Small intestine (tissue), 16 donors: Measurements from ENCODE around the gene MARCHF4. TPM values are rescaled to one million over a fixed set of nuclear protein-coding genes. Genes with fewer than 3 reads are reported as not detected.
A peak's percentile ranks its signal among the peaks of the same experiment; 100 is the strongest.

ENCODE experiments used
- DNase-seq, 2 donors: peaks; one replicate each; pipeline versions ENCODE4 v3.0.0 to v3.0.0-alpha.2; 2013
- FAIRE-seq: peaks from 2 replicates; lab custom pipeline; 2012; peaks lifted over from hg19 to GRCh38; lab: Jason Lieb, UNC
- H3K27ac ChIP-seq, 3 donors: one replicate each; pipeline ENCODE4 v1.5.1; 2013; ENCODE audit warnings: low read length in 2 of 3, mild to moderate bottlenecking in 2 of 3, control low read depth in 1 of 3, inconsistent platforms in 1 of 3, low read depth in 1 of 3, moderate library complexity in 1 of 3
- H3K27me3 ChIP-seq, 3 donors: one replicate each; pipeline ENCODE4 v1.6.1; 2013; ENCODE audit warnings: low read length in 3 of 3, inconsistent platforms in 1 of 3; ENCODE audit not compliant: control insufficient read depth in 3 of 3, insufficient read depth in 3 of 3
- H3K36me3 ChIP-seq, 3 donors: one replicate each; pipeline ENCODE4 v1.6.1; 2013; ENCODE audit warnings: low read length in 3 of 3, inconsistent platforms in 1 of 3, low read depth in 1 of 3, mild to moderate bottlenecking in 1 of 3, moderate library complexity in 1 of 3; ENCODE audit not compliant: control insufficient read depth in 3 of 3, insufficient read depth in 2 of 3
- H3K4me1 ChIP-seq, 3 donors: one replicate each; pipeline ENCODE4 v1.6.1; 2013; ENCODE audit warnings: low read length in 2 of 3, inconsistent platforms in 1 of 3, low read depth in 1 of 3, mild to moderate bottlenecking in 1 of 3, moderate library complexity in 1 of 3; ENCODE audit not compliant: control insufficient read depth in 3 of 3, insufficient read depth in 2 of 3
- H3K4me3 ChIP-seq, 3 donors: one replicate each; pipeline ENCODE4 v1.5.1; 2013; ENCODE audit warnings: low read length in 3 of 3, control low read depth in 1 of 3, inconsistent platforms in 1 of 3, low read depth in 1 of 3, mild to moderate bottlenecking in 1 of 3, moderate library complexity in 1 of 3
- H3K9me3 ChIP-seq, 2 donors: one replicate each; pipeline ENCODE4 v1.6.1; 2013; ENCODE audit warnings: low read depth in 1 of 2, low read length in 1 of 2; ENCODE audit not compliant: control insufficient read depth in 2 of 2, insufficient read depth in 1 of 2
- WGBS, 3 donors: extraction: QIAGEN DNeasy Blood & Tissue Kit; methylation state at CpG; one replicate each; pipeline ENCODE4 v1.1.7; 2013; 5-methylcytosine and 5-hydroxymethylcytosine counted together
- long read RNA-seq, 10 donors: transcript quantifications; one replicate each; lab custom pipeline, GENCODE V29; 2026
- polyA plus RNA-seq, 4 donors: library from polyadenylated mRNA; stranded (reverse) in 3 of 4; unstranded in 1 of 4; fragments of 200-250 nt in 3 of 4; fragments of 120-200 nt in 1 of 4; gene quantifications; one replicate each; pipeline versions ENCODE4 v1.2.1 to v1.2.3, GENCODE V29; 2013
- donor health status: healthy with polysubstance abuse.
- donor health status: control.
- donor health status: control.
- donor health status: Bipolar disorder and iron deficiency.
- donor health status: healthy.

MARCHF4 gene, protein sequence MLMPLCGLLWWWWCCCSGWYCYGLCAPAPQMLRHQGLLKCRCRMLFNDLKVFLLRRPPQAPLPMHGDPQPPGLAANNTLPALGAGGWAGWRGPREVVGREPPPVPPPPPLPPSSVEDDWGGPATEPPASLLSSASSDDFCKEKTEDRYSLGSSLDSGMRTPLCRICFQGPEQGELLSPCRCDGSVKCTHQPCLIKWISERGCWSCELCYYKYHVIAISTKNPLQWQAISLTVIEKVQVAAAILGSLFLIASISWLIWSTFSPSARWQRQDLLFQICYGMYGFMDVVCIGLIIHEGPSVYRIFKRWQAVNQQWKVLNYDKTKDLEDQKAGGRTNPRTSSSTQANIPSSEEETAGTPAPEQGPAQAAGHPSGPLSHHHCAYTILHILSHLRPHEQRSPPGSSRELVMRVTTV
- polyA plus RNA-seq = under 1 TPM in 3 of 4 donors, not detected in 1; 0.27 to 0.95 (median 0.82) TPM
- long read RNA-seq, donor 1 = 0 reads
- long read RNA-seq, donor 2, full-length matches to known transcripts = 1 of 1 reads
- long read RNA-seq, donor 2, partial matches to known transcripts = 0 of 1 reads
- long read RNA-seq, donor 2, other reads (novel, unspliced or antisense) = 0 of 1 reads
- long read RNA-seq, donor 3 = 0 reads
- long read RNA-seq, donor 4 = 0 reads
- long read RNA-seq, donor 5 = 0 reads
- long read RNA-seq, donor 6 = 0 reads
- long read RNA-seq, donor 7 = 0 reads
- long read RNA-seq, donor 8 = 0 reads
- long read RNA-seq, donor 9 = 0 reads
- long read RNA-seq, donor 10, full-length matches to known transcripts = 1 of 1 reads
- long read RNA-seq, donor 10, partial matches to known transcripts = 0 of 1 reads
- long read RNA-seq, donor 10, other reads (novel, unspliced or antisense) = 0 of 1 reads

DNA sequence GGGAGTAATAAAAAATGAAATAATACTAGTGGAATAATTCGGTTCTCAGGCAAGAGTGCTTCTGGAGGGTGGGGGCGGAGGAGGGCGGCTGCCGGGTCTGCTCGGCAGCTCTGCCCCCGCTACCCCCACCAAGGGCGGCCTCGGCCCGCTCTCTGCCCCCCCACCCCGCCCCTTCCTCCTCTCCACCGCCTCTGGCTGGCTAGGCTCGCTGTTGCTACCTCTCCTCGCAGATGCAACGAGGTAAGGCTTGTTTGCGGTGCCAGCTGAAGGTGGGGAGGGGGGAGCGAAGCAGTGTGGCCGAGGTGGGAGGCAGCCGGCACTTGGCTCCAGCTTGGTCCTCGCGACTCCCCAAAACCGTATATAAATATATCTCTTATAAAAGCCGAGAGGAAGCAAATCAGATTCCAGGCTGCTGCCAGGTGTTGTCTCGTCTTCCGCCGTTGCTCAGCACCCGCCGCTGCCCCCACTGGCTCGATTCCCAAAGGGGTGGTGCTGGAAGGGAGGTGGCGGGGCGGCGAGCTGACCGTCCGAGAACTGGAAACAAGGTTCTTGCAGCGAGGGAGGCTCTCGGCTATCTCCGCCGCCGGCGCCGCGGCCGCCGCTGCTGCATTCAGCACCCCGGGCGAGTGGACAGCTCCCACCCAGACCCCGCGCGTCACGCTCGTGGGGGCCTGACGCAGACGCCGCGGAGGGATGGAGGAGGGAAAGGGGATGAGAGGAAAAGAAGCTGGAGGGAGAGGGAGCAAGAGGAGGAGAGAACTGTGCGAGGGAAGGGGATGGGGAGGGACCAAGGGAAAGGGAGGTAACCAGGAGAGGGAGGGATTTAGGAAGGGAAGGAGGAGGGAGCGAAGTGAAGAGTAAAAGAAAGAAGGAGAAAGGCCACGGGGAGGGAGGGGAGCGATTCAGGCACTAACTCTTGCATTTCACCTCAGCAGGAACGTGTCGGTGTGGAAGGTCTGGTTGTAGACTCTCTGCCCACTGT is at the start of gene MARCHF4:
TSS of gene MARCHF4 (minus strand) at position 763 of the 982 bp plus-strand sequence. CDS start 2,223 bp downstream, outside the sequence.
- WGBS, 3 donors = 1 to 4% (median 4%) methylated on average over 55 to 60 of the region's 60 CpGs
- Histone ChIP-seq H3K4me1 (peaks cover 2 to 4% (median 3%) of the 10 kb centered on the region in 3 donors), H3K9me3 (no peaks in the 10 kb centered on the region), H3K4me3 (peak within 1 kb of the TSS in 1 of 3 donors; percentile 25), H3K36me3 (no peaks in the 10 kb centered on the region), H3K27ac (no peak within 1 kb of the TSS), H3K27me3 (peaks cover 0 to 48% (median 23%) of the 10 kb centered on the region in 3 donors)
- no peak for FAIRE-seq
- peak; percentile 14 to 83 for DNase-seq

DNA sequence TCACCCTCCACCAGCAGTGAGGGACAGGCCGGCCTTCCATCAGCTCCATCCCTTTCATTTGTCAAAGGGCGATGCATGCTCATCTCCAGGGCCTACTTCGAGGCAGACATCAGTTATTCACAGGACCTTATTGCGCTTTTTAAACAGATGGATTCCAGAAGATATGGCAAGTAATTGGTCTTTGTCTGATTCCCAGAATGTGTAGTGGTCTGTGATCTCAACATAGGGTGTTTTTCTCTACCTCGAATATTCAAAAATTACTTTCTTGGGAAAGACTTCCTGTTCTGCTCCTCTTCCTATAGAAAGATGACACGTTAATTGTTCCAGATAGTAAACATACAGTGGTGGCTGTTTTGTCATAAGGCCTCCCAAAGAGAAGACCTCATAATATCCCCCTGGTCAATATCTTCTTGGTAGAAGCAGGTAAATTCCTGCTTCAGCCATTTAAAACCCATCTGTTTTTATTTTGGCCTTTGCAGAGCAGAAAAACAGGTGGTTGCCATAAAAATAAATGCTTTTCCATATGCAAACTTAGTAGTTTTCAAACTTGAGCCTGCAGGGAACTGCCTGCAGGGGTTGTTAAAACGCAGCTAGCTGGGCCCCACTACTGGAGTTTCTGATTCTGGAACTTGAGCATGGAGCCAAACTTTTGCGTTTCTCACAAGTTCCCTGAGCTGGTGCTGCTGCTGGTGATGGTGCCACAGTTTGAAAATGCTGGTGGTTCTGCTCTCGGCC is 48.3 kb upstream of the MARCHF4 start:
- 88 to 93% (median 92%) methylated on average over 9 of the region's 9 CpGs for WGBS, 3 donors
- H3K4me1 ChIP-seq = no peaks in the 10 kb centered on the region
- no peak for FAIRE-seq
- H3K4me3 ChIP-seq = no peak overlapping the region
- H3K27ac ChIP-seq = no peak overlapping the region
- no peak for DNase-seq
- H3K36me3 ChIP-seq = peaks cover 17 to 49% (median 25%) of the 10 kb centered on the region in 3 donors
- peaks cover 0 to 8% of the 10 kb centered on the region in 2 donors for H3K9me3 ChIP-seq
- H3K27me3 ChIP-seq = no peaks in the 10 kb centered on the region

DNA sequence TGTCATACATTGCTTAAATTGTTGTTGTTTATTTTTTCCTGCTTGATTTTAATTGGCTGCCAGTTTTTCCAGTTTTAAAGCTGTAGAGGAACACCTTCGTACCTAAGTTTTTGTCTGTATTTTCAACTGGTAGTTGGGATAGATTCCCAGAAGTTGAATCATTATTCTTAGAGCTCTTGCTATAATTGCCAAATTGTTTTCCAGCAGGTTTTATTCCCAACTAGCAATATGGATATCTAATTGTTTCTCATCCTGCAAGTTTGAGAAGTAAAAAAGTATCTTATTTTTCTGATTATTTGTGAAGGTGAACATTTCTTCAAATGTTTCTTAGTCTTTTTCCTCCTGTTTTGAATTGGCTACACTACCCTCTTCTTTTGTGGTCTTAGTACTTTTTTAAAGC is 46.7 kb upstream of the MARCHF4 start:
- Histone ChIP-seq H3K4me3 (no peak overlapping the region), H3K36me3 (peaks cover 15 to 45% (median 17%) of the 10 kb centered on the region in 3 donors), H3K9me3 (no peaks in the 10 kb centered on the region), H3K4me1 (no peaks in the 10 kb centered on the region), H3K27me3 (no peaks in the 10 kb centered on the region), H3K27ac (no peak overlapping the region)
- DNase-seq (no peak), FAIRE-seq (no peak)
- 91 to 97% (median 96%) methylated on average over 1 of the region's 1 CpG for WGBS, 3 donors

DNA sequence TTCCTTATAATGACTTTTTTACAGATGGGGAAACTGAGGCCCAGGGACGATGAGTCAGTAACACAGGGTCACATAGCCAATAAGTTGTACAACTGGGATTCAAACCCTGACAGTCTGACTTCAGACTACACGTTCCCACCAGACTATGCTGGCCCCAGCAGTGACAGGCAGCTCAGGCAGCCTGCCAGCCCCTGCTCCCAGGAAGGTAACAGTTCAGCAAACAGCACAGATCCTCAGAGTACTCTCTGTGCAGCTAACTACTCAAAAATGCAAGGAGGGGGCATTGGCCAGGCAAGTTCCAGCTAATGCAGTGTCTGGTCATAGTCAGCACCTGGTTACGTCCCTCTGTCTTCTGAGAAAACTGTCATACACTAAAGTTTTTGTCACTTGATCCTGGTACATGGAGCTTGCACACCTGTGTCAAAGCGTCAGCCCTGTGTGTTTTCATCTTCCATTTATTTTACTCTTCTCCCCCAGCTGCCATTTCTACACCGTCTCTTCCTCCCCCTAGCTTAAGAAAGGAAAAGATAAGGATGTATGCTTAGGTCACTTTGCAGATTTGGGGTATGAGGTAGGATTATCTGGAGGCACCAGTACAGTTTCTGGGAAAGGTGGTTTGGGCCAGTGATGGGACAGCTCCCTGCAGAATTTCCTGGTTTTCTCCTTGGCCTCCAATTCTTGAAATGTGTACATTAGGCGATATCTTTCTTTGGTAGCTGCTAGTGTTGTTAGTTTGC is 44.5 kb upstream of the MARCHF4 start:
- Histone ChIP-seq H3K4me3 (no peak overlapping the region), H3K4me1 (peaks cover 0 to 3% (median 3%) of the 10 kb centered on the region in 3 donors), H3K9me3 (no peaks in the 10 kb centered on the region), H3K27ac (no peak overlapping the region), H3K36me3 (peaks cover 2 to 34% (median 15%) of the 10 kb centered on the region in 3 donors), H3K27me3 (no peaks in the 10 kb centered on the region)
- FAIRE-seq (no peak), DNase-seq (no peak)
- WGBS, 3 donors = 90 to 92% (median 91%) methylated on average over 6 of the region's 6 CpGs

DNA sequence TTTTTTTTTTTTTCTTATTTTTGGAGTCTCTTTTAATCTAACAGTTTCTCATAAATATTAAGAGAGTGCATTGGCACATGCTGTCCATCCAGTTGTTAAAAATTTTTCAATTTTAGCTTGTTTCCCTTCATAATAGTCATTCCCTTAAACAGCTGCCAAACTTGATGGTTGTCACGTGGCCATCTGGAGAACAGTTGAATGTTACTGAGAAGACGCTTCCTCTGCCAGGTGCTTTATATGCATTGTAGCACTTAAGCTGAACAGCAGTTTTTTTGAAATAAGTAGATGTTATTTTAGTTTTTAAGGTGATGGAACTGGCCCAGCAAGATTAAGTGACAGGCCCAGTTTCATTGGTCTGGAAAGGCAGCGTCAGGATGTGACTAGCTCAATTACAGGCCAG is 43.3 kb upstream of the MARCHF4 start:
- H3K4me1 ChIP-seq = peaks cover 0 to 3% (median 3%) of the 10 kb centered on the region in 3 donors
- peaks cover 2 to 24% (median 8%) of the 10 kb centered on the region in 3 donors for H3K36me3 ChIP-seq
- H3K4me3 ChIP-seq = no peak overlapping the region
- no peak overlapping the region for H3K27ac ChIP-seq
- no peaks in the 10 kb centered on the region for H3K9me3 ChIP-seq
- H3K27me3 ChIP-seq = no peaks in the 10 kb centered on the region
- DNase-seq (no peak), FAIRE-seq (no peak)
- WGBS, 3 donors = 86 to 95% (median 95%) methylated on average over 3 of the region's 3 CpGs

DNA sequence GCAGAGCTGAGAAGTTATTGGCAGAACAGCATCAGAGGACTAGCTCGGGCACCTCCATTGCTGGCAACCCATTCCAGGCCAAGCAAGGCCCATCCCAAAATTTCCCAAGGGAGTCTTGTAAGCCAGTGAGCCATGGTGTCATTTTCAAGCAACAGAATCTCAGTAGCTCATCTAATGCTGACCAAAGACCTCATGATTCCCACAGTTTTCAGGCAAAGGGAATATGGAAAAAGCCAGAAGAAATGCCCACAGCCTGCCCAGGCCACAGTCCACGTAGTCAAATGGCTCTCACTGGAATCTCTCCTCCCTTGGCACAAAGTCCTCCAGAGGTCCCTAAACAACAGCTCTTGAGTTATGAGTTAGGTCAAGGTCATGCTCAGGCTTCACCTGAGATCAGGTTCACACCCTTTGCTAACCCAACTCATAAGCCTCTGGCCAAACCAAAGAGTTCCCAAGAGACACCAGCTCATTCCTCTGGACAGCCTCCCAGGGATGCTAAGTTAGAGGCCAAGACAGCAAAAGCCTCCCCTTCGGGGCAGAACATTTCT is 42.6 kb upstream of the MARCHF4 start:
- Histone ChIP-seq H3K27me3 (no peaks in the 10 kb centered on the region), H3K36me3 (peaks cover 2 to 21% (median 8%) of the 10 kb centered on the region in 3 donors), H3K4me3 (no peak overlapping the region), H3K9me3 (no peaks in the 10 kb centered on the region), H3K27ac (no peak overlapping the region), H3K4me1 (peaks cover 0 to 3% (median 3%) of the 10 kb centered on the region in 3 donors)
- DNase-seq (no peak), FAIRE-seq (no peak)
- WGBS, 3 donors = 91 to 96% (median 94%) methylated on average over 3 of the region's 3 CpGs

DNA sequence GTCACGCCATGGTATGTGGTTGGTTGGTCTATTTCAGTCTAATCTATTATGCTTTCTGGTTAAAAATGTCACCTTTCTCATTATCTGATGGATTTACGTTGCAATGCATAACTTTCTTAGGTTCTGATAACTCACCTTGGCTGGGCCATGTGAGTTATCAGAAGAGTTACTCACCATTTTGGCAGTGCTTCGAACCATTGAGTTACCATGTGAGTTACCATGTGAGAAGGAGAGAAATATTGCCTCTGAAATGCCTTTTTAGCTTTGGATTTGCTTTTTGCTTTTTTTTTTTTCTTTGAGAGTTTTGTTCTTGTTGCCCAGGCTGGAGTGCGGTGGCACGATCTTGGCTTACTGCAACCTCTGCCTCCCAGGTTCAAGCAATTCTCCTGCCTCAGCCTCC is 41.6 kb upstream of the MARCHF4 start:
- H3K27me3 ChIP-seq = no peaks in the 10 kb centered on the region
- no peak overlapping the region for H3K27ac ChIP-seq
- H3K4me1 ChIP-seq = peaks cover 0 to 3% (median 3%) of the 10 kb centered on the region in 3 donors
- peaks cover 2 to 16% (median 6%) of the 10 kb centered on the region in 3 donors for H3K36me3 ChIP-seq
- WGBS, 3 donors = 91 to 95% (median 93%) methylated on average over 5 of the region's 5 CpGs
- H3K9me3 ChIP-seq = no peaks in the 10 kb centered on the region
- FAIRE-seq (no peak), DNase-seq (no peak)
- H3K4me3 ChIP-seq = no peak overlapping the region
